Naive thymus-derived CD4-positive, alpha-beta T cell (primary cell): ENCODE results near the gene PGPEP1. TPM values are rescaled to one million over a fixed set of nuclear protein-coding genes. Genes with fewer than 3 reads are reported as not detected.
A peak's percentile ranks its signal among the peaks of the same experiment; 100 is the strongest.

Source experiments
- ATAC-seq: fragments of 150-1000 bp; cut with Tn5 transposase; 2 replicates; pipeline ENCODE4 v1.10.0; 2021; ENCODE audit warnings: mild to moderate bottlenecking, moderate library complexity
- CTCF ChIA-PET: fragments of 350-600 bp; sonication (Branson Sonifier 250); formaldehyde crosslinking; loops from one replicate; lab custom pipeline; 2021; ENCODE audit warnings: antibody characterized with exemption; lab: Charles Lee
- POLR2A ChIA-PET: fragments of 350-600 bp; sonication (Branson Sonifier 250); formaldehyde crosslinking; loops from one replicate; lab custom pipeline; 2021; ENCODE audit warnings: antibody characterized with exemption, inconsistent platforms; lab: Charles Lee
- DNase-seq, 9 donors: peaks; one replicate each; pipeline versions ENCODE4 v3.0.0 to v3.0.0-alpha.2; 2020 to 2022; ENCODE audit warnings: mixed read lengths in 1 of 9
- H3K27ac ChIP-seq: one replicate; pipeline ENCODE4 v1.7.0; 2013; ENCODE audit warnings: mild to moderate bottlenecking, low read depth, low read length, moderate library complexity
- H3K27me3 ChIP-seq, 2 donors: one replicate each; pipeline ENCODE4 v1.7.0; 2013; ENCODE audit warnings: low read length in 2 of 2, mild to moderate bottlenecking in 2 of 2, moderate library complexity in 2 of 2; ENCODE audit not compliant: control insufficient read depth in 2 of 2, insufficient read depth in 2 of 2
- H3K36me3 ChIP-seq, 3 experiments: 1 replicate in 2 of 3; 2 replicates in 1 of 3; pipeline ENCODE4 v1.7.0; 2013; ENCODE audit warnings: low read length in 3 of 3, mild to moderate bottlenecking in 3 of 3, moderate library complexity in 1 of 3; ENCODE audit not compliant: insufficient read depth in 3 of 3, control insufficient read depth in 2 of 3
- H3K4me1 ChIP-seq, 2 donors: one replicate each; pipeline ENCODE4 v1.7.0; 2013; ENCODE audit warnings: low read length in 2 of 2, mild to moderate bottlenecking in 2 of 2, moderate library complexity in 1 of 2; ENCODE audit not compliant: control insufficient read depth in 2 of 2, insufficient read depth in 2 of 2
- H3K4me3 ChIP-seq: 2 replicates; pipeline ENCODE4 v1.7.0; 2013; ENCODE audit warnings: mild to moderate bottlenecking, low read length
- H3K9me3 ChIP-seq, 3 experiments: 1 replicate in 2 of 3; 2 replicates in 1 of 3; pipeline ENCODE4 v1.7.0; 2013; ENCODE audit warnings: low read length in 3 of 3; ENCODE audit not compliant: control insufficient read depth in 2 of 3
- H3K27ac Mint-ChIP-seq, 9 donors: one replicate each; pipeline ENCODE4 v1.8.0; 2020 to 2022; ENCODE audit warnings: mixed read lengths in 9 of 9, mild to moderate bottlenecking in 8 of 9, moderate library complexity in 5 of 9, inconsistent platforms in 2 of 9
- H3K27me3 Mint-ChIP-seq, 5 donors: one replicate each; pipeline ENCODE4 v1.8.0; 2021 to 2022; ENCODE audit warnings: mixed read lengths in 5 of 5, mild to moderate bottlenecking in 1 of 5
- H3K36me3 Mint-ChIP-seq, 5 donors: one replicate each; pipeline ENCODE4 v1.8.0; 2020 to 2022; ENCODE audit warnings: mixed read lengths in 5 of 5, mild to moderate bottlenecking in 3 of 5, inconsistent platforms in 1 of 5
- H3K4me1 Mint-ChIP-seq, 7 donors: one replicate each; pipeline ENCODE4 v1.8.0; 2020 to 2022; ENCODE audit warnings: mixed read lengths in 7 of 7, mild to moderate bottlenecking in 3 of 7, inconsistent platforms in 1 of 7
- H3K4me3 Mint-ChIP-seq, 10 donors: one replicate each; pipeline ENCODE4 v1.8.0; 2020 to 2022; ENCODE audit warnings: mild to moderate bottlenecking in 10 of 10, mixed read lengths in 10 of 10, moderate library complexity in 6 of 10, inconsistent platforms in 2 of 10
- H3K9me3 Mint-ChIP-seq, 11 donors: one replicate each; pipeline ENCODE4 v1.8.0; 2020 to 2022; ENCODE audit warnings: mixed read lengths in 11 of 11, mild to moderate bottlenecking in 4 of 11, inconsistent platforms in 1 of 11, moderate library complexity in 1 of 11
- intact Hi-C, 2 donors: fragments of 100-400 bp; cut with micrococcal nuclease; formaldehyde crosslinking; loops; one replicate each; pipeline ENCODE4 v1.15.1; 2023
- polyA plus RNA-seq, 2 donors: library from polyadenylated mRNA; unstranded; fragments of 300-500 nt; fragmentation: Illumina TruSeq; gene quantifications; one replicate each; pipeline ENCODE4 v1.2.3, GENCODE V29; 2021
- total RNA-seq, 6 experiments: library from RNA in 5 of 6; stranded (reverse) in 5 of 6; gene quantifications; 1 replicate in 5 of 6; 2 replicates in 1 of 6; pipeline ENCODE4 v1.2.3 and lab custom pipeline; 2021 to 2026

PGPEP1 gene
- total and polyA plus RNA-seq, 7 experiments from 2014 or later = 9.4 to 57.1 (median 41.1) TPM

- Mint-ChIP-seq H3K4me1 (peaks cover 12 to 25% (median 21%) of the 10 kb centered on the region in 7 donors), H3K4me3 (peak overlapping the region; percentile 77 to 95 (median 90)), H3K27ac (peak overlapping the region; percentile 70 to 96 (median 86)), H3K27me3 (no peaks in the 10 kb centered on the region), H3K9me3 (no peaks in the 10 kb centered on the region), H3K36me3 (peaks cover 0 to 4% (median 0%) of the 10 kb centered on the region in 5 donors)
- no peak for ATAC-seq
- ChIA-PET CTCF (interaction anchor here (0.6 to 2.5 kb wide), 4 partner anchors 11 to 71 kb away, joined by 3 to 17 read pairs (median 4); partner anchors contain the start of gene JUND), POLR2A (interaction anchor here (0.5 to 4.4 kb wide), 5 partner anchors 11 to 244 kb away, joined by 3 to 59 read pairs (median 4); partner anchors contain the start of genes JUND and SSBP4)
- H3K27ac ChIP-seq = peak overlapping the region; percentile 74
- peaks cover 11 to 13% of the 10 kb centered on the region in 2 donors for H3K4me1 ChIP-seq
- DNase-seq = no peak
- no peaks in the 10 kb centered on the region for H3K27me3 ChIP-seq
- intact Hi-C loops = loop anchor here (1.0 to 5.0 kb wide), 4 partner anchors 11 to 73 kb away; no protein-coding TSS in a partner anchor
- H3K36me3 ChIP-seq = peaks cover 0 to 9% (median 0%) of the 10 kb centered on the region in 3 experiments
- peak overlapping the region; percentile 66 for H3K4me3 ChIP-seq
- H3K9me3 ChIP-seq = no peaks in the 10 kb centered on the region
These were observed 675 bp upstream of the PGPEP1 start for GRCh38 chr19:18339723-18340122.

GRCh38 chr19:18340990-18341868 is 831 bp downstream of the PGPEP1 start:
- H3K27me3 Mint-ChIP-seq = no peaks in the 10 kb centered on the region
- H3K36me3 Mint-ChIP-seq = peaks cover 2 to 12% (median 4%) of the 10 kb centered on the region in 5 donors
- peaks cover 15 to 27% (median 21%) of the 10 kb centered on the region in 7 donors for H3K4me1 Mint-ChIP-seq
- peak; percentile 81 for ATAC-seq
- Histone ChIP-seq H3K4me3 (peak overlapping the region; percentile 66), H3K9me3 (no peaks in the 10 kb centered on the region), H3K4me1 (peaks cover 11 to 13% of the 10 kb centered on the region in 2 donors), H3K36me3 (peaks cover 0 to 10% (median 0%) of the 10 kb centered on the region in 3 experiments), H3K27ac (peak overlapping the region; percentile 74), H3K27me3 (no peaks in the 10 kb centered on the region)
- ChIA-PET CTCF (interaction anchor here (0.9 to 1.5 kb wide), 2 partner anchors 62 kb away, joined by 4 to 5 read pairs; no protein-coding TSS in a partner anchor), POLR2A (interaction anchor here (0.7 to 4.4 kb wide), 4 partner anchors 12 to 62 kb away, joined by 3 to 59 read pairs (median 3); partner anchors contain the start of gene JUND)
- H3K27ac Mint-ChIP-seq = peak overlapping the region; percentile 61 to 92 (median 87)
- DNase-seq = peak in 8 of 9 donors; percentile 18 to 68 (median 43)
- intact Hi-C loops = loop anchor here (1.0 to 5.0 kb wide), 5 partner anchors 13 to 71 kb away; no protein-coding TSS in a partner anchor
- no peaks in the 10 kb centered on the region for H3K9me3 Mint-ChIP-seq
- H3K4me3 Mint-ChIP-seq = peak overlapping the region; percentile 77 to 94 (median 88)

GRCh38 chr19:18342090-18342632 is 1.8 kb downstream of the PGPEP1 start:
- no peaks in the 10 kb centered on the region for H3K9me3 ChIP-seq
- DNase-seq (no peak), ATAC-seq (no peak)
- peaks cover 11 to 13% of the 10 kb centered on the region in 2 donors for H3K4me1 ChIP-seq
- ChIA-PET POLR2A (interaction anchor here (0.7 to 4.4 kb wide), 7 partner anchors 13 to 63 kb away, joined by 3 to 59 read pairs (median 3); partner anchors contain the start of gene JUND), CTCF (interaction anchor here (1.2 kb wide), 1 partner anchor 69 kb away, joined by 3 read pairs; no protein-coding TSS in a partner anchor)
- H3K4me3 Mint-ChIP-seq = peak overlapping the region in 9 of 10 donors; percentile 10 to 94 (median 77)
- H3K27me3 Mint-ChIP-seq = no peaks in the 10 kb centered on the region
- H3K36me3 ChIP-seq = peaks cover 0 to 10% (median 0%) of the 10 kb centered on the region in 3 experiments
- H3K27me3 ChIP-seq = no peaks in the 10 kb centered on the region
- H3K4me1 Mint-ChIP-seq = peaks cover 18 to 31% (median 23%) of the 10 kb centered on the region in 7 donors
- intact Hi-C loops = loop anchor here in 1 of 2 donors (5.0 kb wide), 1 partner anchor 70 kb away; no protein-coding TSS in a partner anchor
- peaks cover 5 to 20% (median 8%) of the 10 kb centered on the region in 5 donors for H3K36me3 Mint-ChIP-seq
- H3K9me3 Mint-ChIP-seq = no peaks in the 10 kb centered on the region
- H3K27ac ChIP-seq = no peak overlapping the region
- peak overlapping the region in 6 of 9 donors; percentile 20 to 92 (median 38) for H3K27ac Mint-ChIP-seq
- H3K4me3 ChIP-seq = no peak overlapping the region

DNA sequence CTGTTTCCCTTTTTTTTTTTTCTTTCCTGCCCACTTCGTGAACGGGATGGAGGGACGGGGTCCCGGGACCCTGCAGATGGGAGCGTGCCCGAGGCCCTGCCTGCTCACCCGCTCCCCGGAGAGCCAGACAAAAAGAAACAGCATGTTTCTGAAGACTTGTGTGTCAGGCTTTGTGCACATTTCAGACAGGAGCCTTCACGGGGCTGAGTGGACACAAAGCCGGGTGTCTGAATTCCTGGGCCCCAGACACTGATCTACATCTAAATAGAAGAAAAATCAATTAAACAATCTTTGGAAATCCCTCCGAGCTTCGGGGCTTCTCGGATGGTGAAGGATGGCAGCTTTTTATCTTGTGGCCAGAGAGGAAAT is 4.2 kb downstream of the PGPEP1 start:
- no peaks in the 10 kb centered on the region for H3K27me3 ChIP-seq
- ChIA-PET CTCF (interaction anchor here (0.7 to 0.8 kb wide), 2 partner anchors 22 to 44 kb away, joined by 3 read pairs; partner anchors contain the start of gene LSM4), POLR2A (no interaction called here)
- no peaks in the 10 kb centered on the region for H3K9me3 Mint-ChIP-seq
- no peaks in the 10 kb centered on the region for H3K9me3 ChIP-seq
- H3K36me3 Mint-ChIP-seq = peaks cover 5 to 35% (median 10%) of the 10 kb centered on the region in 5 donors
- peaks cover 11% of the 10 kb centered on the region in 2 donors for H3K4me1 ChIP-seq
- H3K27ac Mint-ChIP-seq = no peak overlapping the region
- peaks cover 17 to 32% (median 28%) of the 10 kb centered on the region in 7 donors for H3K4me1 Mint-ChIP-seq
- peaks cover 0 to 16% (median 0%) of the 10 kb centered on the region in 3 experiments for H3K36me3 ChIP-seq
- no peaks in the 10 kb centered on the region for H3K27me3 Mint-ChIP-seq
- H3K4me3 Mint-ChIP-seq = no peak overlapping the region
- intact Hi-C loops = loop anchor here in 1 of 2 donors (5.0 kb wide), 1 partner anchor 68 kb away; no protein-coding TSS in a partner anchor
- ATAC-seq = no peak
- H3K4me3 ChIP-seq = no peak overlapping the region
- H3K27ac ChIP-seq = no peak overlapping the region
- DNase-seq = no peak

GRCh38 chr19:18345296-18345695 is 4.9 kb downstream of the PGPEP1 start:
- Histone ChIP-seq H3K4me3 (no peak overlapping the region), H3K9me3 (no peaks in the 10 kb centered on the region), H3K36me3 (peaks cover 0 to 17% (median 0%) of the 10 kb centered on the region in 3 experiments), H3K27me3 (no peaks in the 10 kb centered on the region), H3K27ac (no peak overlapping the region), H3K4me1 (peaks cover 5% of the 10 kb centered on the region in 2 donors)
- Mint-ChIP-seq H3K36me3 (peaks cover 5 to 42% (median 11%) of the 10 kb centered on the region in 5 donors), H3K4me1 (peaks cover 13 to 29% (median 25%) of the 10 kb centered on the region in 7 donors), H3K9me3 (no peaks in the 10 kb centered on the region), H3K27me3 (no peaks in the 10 kb centered on the region), H3K27ac (peak overlapping the region in 2 of 9 donors; percentile 23 to 32), H3K4me3 (no peak overlapping the region)
- POLR2A ChIA-PET = no interaction called here
- DNase-seq (no peak), ATAC-seq (no peak)
- intact Hi-C loops = no loop called here
- CTCF ChIA-PET = interaction anchor here (0.7 kb wide), 1 partner anchor 23 kb away, joined by 3 read pairs; the partner anchor contains the start of gene LSM4
